B cell (primary cell): ENCODE data around the gene WFDC1. TPM values are rescaled to one million over a fixed set of nuclear protein-coding genes. Genes with fewer than 3 reads are reported as not detected.

Experiments used
- ATAC-seq: fragments of 200-7000 bp; cut with Tn5 transposase; one replicate; pipeline ENCODE4 v1.10.0; 2021; ENCODE audit warnings: low read depth, mild to moderate bottlenecking, moderate number of reproducible peaks, moderate library complexity
- CTCF ChIA-PET: fragments of 350-600 bp; sonication (Branson Sonifier 250); formaldehyde crosslinking; loops from one replicate; lab custom pipeline; 2021; ENCODE audit warnings: antibody characterized with exemption, inconsistent platforms; lab: Charles Lee
- POLR2A ChIA-PET: fragments of 350-600 bp; sonication (Branson Sonifier 250); formaldehyde crosslinking; loops from one replicate; lab custom pipeline; 2021; ENCODE audit warnings: antibody characterized with exemption; lab: Charles Lee
- DNase-seq: peaks from one replicate; pipeline ENCODE4 v3.0.0; 2013
- H2AFZ ChIP-seq: 2 replicates; pipeline ENCODE4 v1.6.1; 2012; ENCODE audit warnings: mild to moderate bottlenecking, low read depth, low read length; ENCODE audit not compliant: insufficient read depth, poor library complexity, severe bottlenecking
- H3K27ac ChIP-seq, 2 donors: 1 replicate in 1 of 2; 2 replicates in 1 of 2; pipeline ENCODE4 v1.5.1; 2012 to 2013; ENCODE audit warnings: low read length in 2 of 2, mild to moderate bottlenecking in 2 of 2, moderate library complexity in 1 of 2
- H3K27me3 ChIP-seq, 4 experiments: fragments of 200-600 bp in 1 of 4; sonication (generic) in 1 of 4; replicated peaks in 1 of 4; 1 replicate in 2 of 4; 2 replicates in 2 of 4; pipeline versions ENCODE4 v1.6.1 to v1.7.0; 2013 to 2016; ENCODE audit warnings: low read length in 3 of 4, mild to moderate bottlenecking in 2 of 4, mixed read lengths in 1 of 4, moderate library complexity in 1 of 4; ENCODE audit not compliant: insufficient read depth in 4 of 4, control insufficient read depth in 3 of 4; ENCODE audit errors: control extremely low read depth in 1 of 4
- H3K36me3 ChIP-seq, 2 experiments: replicated peaks in 1 of 2; 1 replicate in 1 of 2; 2 replicates in 1 of 2; pipeline versions ENCODE4 v1.6.1 to v1.7.1; 2013; ENCODE audit warnings: low read length in 1 of 2; ENCODE audit not compliant: insufficient read depth in 2 of 2, control insufficient read depth in 1 of 2; ENCODE audit errors: control extremely low read depth in 1 of 2, extremely low read depth in 1 of 2
- H3K4me1 ChIP-seq, 2 donors: fragments of 200-600 bp in 1 of 2; sonication (generic) in 1 of 2; 1 replicate in 1 of 2; 2 replicates in 1 of 2; pipeline versions ENCODE4 v1.5.1 to v1.6.1; 2013 to 2017; ENCODE audit warnings: low read length in 2 of 2; ENCODE audit not compliant: control insufficient read depth in 2 of 2, insufficient read depth in 2 of 2
- H3K4me2 ChIP-seq: replicated peaks from 2 replicates; pipeline ENCODE3; 2012; ENCODE audit warnings: mild to moderate bottlenecking, low read depth, low read length; ENCODE audit not compliant: poor library complexity, severe bottlenecking
- H3K4me3 ChIP-seq, 5 experiments: fragments of 200-600 bp in 1 of 5; sonication (generic) in 1 of 5; 1 replicate in 3 of 5; 2 replicates in 2 of 5; pipeline versions ENCODE4 v1.5.1 to v1.7.0; 2011 to 2016; ENCODE audit warnings: low read length in 4 of 5, mild to moderate bottlenecking in 4 of 5, low read depth in 2 of 5, control low read depth in 1 of 5, moderate library complexity in 1 of 5; ENCODE audit not compliant: insufficient read depth in 1 of 5; ENCODE audit errors: control extremely low read depth in 1 of 5, extremely low read depth in 1 of 5
- H3K79me2 ChIP-seq: fragments of 200-600 bp; sonication (generic); one replicate; pipeline ENCODE4 v1.6.0; 2016; ENCODE audit warnings: low read length; ENCODE audit not compliant: control insufficient read depth, insufficient read depth
- H3K9ac ChIP-seq: fragments of 200-600 bp; sonication (generic); 2 replicates; pipeline ENCODE4 v1.6.1; 2017; ENCODE audit warnings: mild to moderate bottlenecking, low read length, moderate library complexity
- H3K9me3 ChIP-seq, 3 donors: one replicate each; pipeline versions ENCODE4 v1.6.1 to v1.7.1; 2013; ENCODE audit warnings: low read length in 2 of 3; ENCODE audit not compliant: control insufficient read depth in 2 of 3, insufficient read depth in 1 of 3; ENCODE audit errors: control extremely low read depth in 1 of 3
- H4K20me1 ChIP-seq: 2 replicates; pipeline ENCODE4 v1.6.0; 2012; ENCODE audit warnings: mild to moderate bottlenecking, low read length; ENCODE audit not compliant: insufficient read depth, control insufficient read depth, poor library complexity, severe bottlenecking
- H3K27ac Mint-ChIP-seq: one replicate; pipeline ENCODE4 v1.8.0; 2021; ENCODE audit warnings: mixed read lengths
- H3K27me3 Mint-ChIP-seq: one replicate; pipeline ENCODE4 v1.8.0; 2021; ENCODE audit warnings: mixed read lengths
- H3K4me1 Mint-ChIP-seq: one replicate; pipeline ENCODE4 v1.8.0; 2021; ENCODE audit warnings: mixed read lengths
- H3K4me3 Mint-ChIP-seq: one replicate; pipeline ENCODE4 v1.8.0; 2021; ENCODE audit warnings: mixed read lengths
- H3K9me3 Mint-ChIP-seq: one replicate; pipeline ENCODE4 v1.8.0; 2022; ENCODE audit warnings: mixed read lengths; ENCODE audit not compliant: insufficient read depth
- CTCF ChIP-seq: fragments of 200-600 bp; IDR thresholded peaks from one replicate; pipeline ENCODE4 v1.8.0; 2022; ENCODE audit warnings: antibody characterized with exemption, mild to moderate bottlenecking
- EZH2 ChIP-seq: IDR thresholded peaks from 2 replicates; pipeline ENCODE4 v1.6.1; 2012; ENCODE audit warnings: borderline replicate concordance, low read depth, mild to moderate bottlenecking, moderate library complexity, low read length; ENCODE audit not compliant: insufficient read depth, poor library complexity, severe bottlenecking
- WGBS: methylation state at CpG from one replicate; pipeline ENCODE4 v1.1.5; 2013; ENCODE audit warnings: missing lambda C conversion rate; ENCODE audit not compliant: insufficient coverage; 5-methylcytosine and 5-hydroxymethylcytosine counted together
- intact Hi-C: fragments of 100-400 bp; cut with micrococcal nuclease; formaldehyde crosslinking; loops from one replicate; pipeline ENCODE4 v1.10.0; 2022
- polyA plus RNA-seq: library from polyadenylated mRNA; depleted of rRNA; stranded (reverse); fragments of >200 nt; gene quantifications from 2 replicates; pipeline ENCODE4 v1.2.3, GENCODE V29; 2012
- total RNA-seq, 2 donors: library from RNA; stranded (reverse); fragments of 120-200 nt in 1 of 2; gene quantifications; 1 replicate in 1 of 2; 2 replicates in 1 of 2; pipeline versions ENCODE4 v1.2.3 to v1.2.4, GENCODE V29; 2013 to 2022

WFDC1 gene
- total and polyA plus RNA-seq, 2 donors (not counting 1 experiment from before 2014, with no cell fraction given) = not detected

- no peaks in the 10 kb centered on the region for H3K79me2 ChIP-seq
- DNase-seq (no peak), ATAC-seq (no peak)
- Mint-ChIP-seq H3K9me3 (no peaks in the 10 kb centered on the region), H3K27ac (no peak overlapping the region), H3K4me3 (no peak overlapping the region), H3K4me1 (no peaks in the 10 kb centered on the region), H3K27me3 (peaks cover 15% of the 10 kb centered on the region)
- H3K27me3 ChIP-seq = peaks cover 0 to 2% (median 0%) of the 10 kb centered on the region in 4 experiments
- TF ChIP-seq EZH2 = no peak
- TF ChIP-seq CTCF = no peak
- no peak overlapping the region for H2AFZ ChIP-seq
- no peak overlapping the region for H3K27ac ChIP-seq
- ChIA-PET CTCF (no interaction called here), POLR2A (no interaction called here)
- H3K9me3 ChIP-seq = no peaks in the 10 kb centered on the region
- H3K9ac ChIP-seq = no peak overlapping the region
- intact Hi-C loops = no loop called here
- WGBS = 48% methylated on average over 3 of the region's 9 CpGs
- H3K4me1 ChIP-seq = no peaks in the 10 kb centered on the region
- H3K4me3 ChIP-seq = no peak overlapping the region
- H3K36me3 ChIP-seq = no peaks in the 10 kb centered on the region
- H3K4me2 ChIP-seq = no peak overlapping the region
- no peaks in the 10 kb centered on the region for H4K20me1 ChIP-seq
Measured at GRCh38 chr16:84357191-84357651, 62.5 kb downstream of the WFDC1 start.

GRCh38 chr16:84358601-84359295 is 64.1 kb downstream of the WFDC1 start:
- Histone ChIP-seq H3K9ac (no peak overlapping the region), H3K4me3 (no peak overlapping the region), H3K79me2 (no peaks in the 10 kb centered on the region), H3K36me3 (no peaks in the 10 kb centered on the region), H4K20me1 (no peaks in the 10 kb centered on the region), H2AFZ (no peak overlapping the region), H3K27ac (no peak overlapping the region), H3K4me2 (no peak overlapping the region), H3K4me1 (no peaks in the 10 kb centered on the region), H3K9me3 (no peaks in the 10 kb centered on the region), H3K27me3 (peaks cover 0 to 2% (median 0%) of the 10 kb centered on the region in 4 experiments)
- 93% methylated on average over 14 of the region's 14 CpGs for WGBS
- H3K27me3 Mint-ChIP-seq = peaks cover 12% of the 10 kb centered on the region
- H3K9me3 Mint-ChIP-seq = no peaks in the 10 kb centered on the region
- ChIA-PET POLR2A (no interaction called here), CTCF (no interaction called here)
- no peak overlapping the region for H3K4me3 Mint-ChIP-seq
- ATAC-seq = no peak
- H3K27ac Mint-ChIP-seq = no peak overlapping the region
- intact Hi-C loops = no loop called here
- TF ChIP-seq CTCF = no peak
- DNase-seq = no peak
- no peaks in the 10 kb centered on the region for H3K4me1 Mint-ChIP-seq
